LNCaP clone FGC (cell line): Measurements from ENCODE around the gene NAB2.

Source experiments
- DNase-seq: peaks from one replicate; pipeline ENCODE4 v3.0.0-alpha.2; 2011; ENCODE audit warnings: low read depth
- H3K4me3 ChIP-seq: 2 replicates; pipeline ENCODE4 v1.5.1; 2011; ENCODE audit warnings: mild to moderate bottlenecking, low read depth, low read length, control low read depth
- CTCF ChIP-seq: IDR thresholded peaks from 2 replicates; pipeline ENCODE4 v1.5.1; 2012; ENCODE audit warnings: mild to moderate bottlenecking; ENCODE audit not compliant: control insufficient read depth, insufficient read depth; ENCODE audit errors: extremely low read depth

Gene NAB2

GRCh38 chr12:57139796-57140649 is 51.1 kb downstream of the NAB2 start:
- no peak for DNase-seq
- TF ChIP-seq CTCF = no peak
- no peak overlapping the region for H3K4me3 ChIP-seq

- TF ChIP-seq CTCF = no peak
- no peak overlapping the region for H3K4me3 ChIP-seq
- no peak for DNase-seq
Measured at GRCh38 chr12:57141249-57141648, 52.3 kb downstream of the NAB2 start.

DNA sequence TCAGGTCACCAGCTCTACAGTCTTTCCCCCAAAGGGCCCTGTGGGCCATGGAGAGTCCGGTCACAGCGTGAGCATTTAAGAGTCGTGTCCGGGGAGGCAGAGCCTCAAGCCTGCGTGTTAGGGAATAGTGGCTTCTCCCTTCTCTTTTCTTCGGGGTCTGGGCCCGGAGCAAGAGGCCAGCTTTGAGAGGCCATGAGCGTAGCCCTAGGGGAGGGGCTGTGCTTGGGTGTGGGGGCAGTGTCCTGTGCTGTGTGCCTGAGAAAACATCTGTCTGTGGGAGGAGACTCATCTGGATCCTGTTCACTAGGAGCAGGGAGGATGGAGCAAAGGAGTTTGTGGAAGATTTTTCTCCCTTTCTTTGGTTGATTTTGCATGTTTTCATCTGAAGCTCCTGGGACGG is 53.2 kb downstream of the NAB2 start:
- TF ChIP-seq CTCF = no peak
- DNase-seq = no peak
- no peak overlapping the region for H3K4me3 ChIP-seq

DNA sequence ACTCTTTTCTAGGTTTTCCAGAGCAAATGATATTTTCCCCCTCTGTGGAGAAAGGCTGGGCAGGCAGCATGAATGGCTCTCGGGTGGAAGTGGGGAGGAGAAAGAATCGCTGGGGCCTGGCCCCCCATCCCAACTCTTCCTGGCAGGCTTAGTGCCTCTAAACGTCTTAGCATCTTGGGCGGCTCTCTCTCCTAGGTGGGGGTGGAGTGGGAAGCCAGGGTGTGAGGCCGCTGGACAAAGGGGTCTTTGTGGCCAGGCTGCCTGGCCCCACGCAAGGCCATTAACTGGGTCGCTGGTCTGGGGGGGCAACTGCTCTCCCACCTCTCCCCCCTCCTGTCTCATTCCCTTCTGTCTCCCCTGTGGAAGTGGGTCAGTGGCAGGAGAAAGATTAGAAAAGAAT is 53.8 kb downstream of the NAB2 start:
- no peak for DNase-seq
- no peak overlapping the region for H3K4me3 ChIP-seq
- TF ChIP-seq CTCF = no peak

DNA sequence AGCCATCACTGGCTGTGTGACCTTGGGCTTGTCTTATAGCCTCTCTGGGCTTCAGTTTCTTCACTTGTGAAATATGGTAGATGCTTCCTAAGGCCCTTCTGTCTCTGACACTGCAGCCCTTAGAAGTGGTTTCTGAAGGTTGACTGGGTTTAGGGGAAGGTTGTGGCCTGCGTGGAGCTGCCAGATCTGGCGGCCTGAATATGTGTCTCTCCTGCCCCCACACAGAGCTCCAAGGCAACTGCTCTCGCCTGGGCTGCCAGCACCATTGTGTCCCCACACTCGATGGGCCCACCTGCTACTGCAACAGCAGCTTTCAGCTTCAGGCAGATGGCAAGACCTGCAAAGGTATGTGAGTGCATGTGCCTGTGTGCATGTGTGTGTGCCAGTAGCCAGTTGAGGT is 54.5 kb downstream of the NAB2 start:
- no peak for TF ChIP-seq CTCF
- no peak overlapping the region for H3K4me3 ChIP-seq
- no peak for DNase-seq
